ENCODE results near the gene RNF227. TPM values are rescaled to one million over a fixed set of nuclear protein-coding genes. Genes with fewer than 3 reads are reported as not detected.

RNF227 gene
- total and polyA plus RNA-seq, 4 donors = 0.17 to 1.4 (median 0.32) TPM

DNA sequence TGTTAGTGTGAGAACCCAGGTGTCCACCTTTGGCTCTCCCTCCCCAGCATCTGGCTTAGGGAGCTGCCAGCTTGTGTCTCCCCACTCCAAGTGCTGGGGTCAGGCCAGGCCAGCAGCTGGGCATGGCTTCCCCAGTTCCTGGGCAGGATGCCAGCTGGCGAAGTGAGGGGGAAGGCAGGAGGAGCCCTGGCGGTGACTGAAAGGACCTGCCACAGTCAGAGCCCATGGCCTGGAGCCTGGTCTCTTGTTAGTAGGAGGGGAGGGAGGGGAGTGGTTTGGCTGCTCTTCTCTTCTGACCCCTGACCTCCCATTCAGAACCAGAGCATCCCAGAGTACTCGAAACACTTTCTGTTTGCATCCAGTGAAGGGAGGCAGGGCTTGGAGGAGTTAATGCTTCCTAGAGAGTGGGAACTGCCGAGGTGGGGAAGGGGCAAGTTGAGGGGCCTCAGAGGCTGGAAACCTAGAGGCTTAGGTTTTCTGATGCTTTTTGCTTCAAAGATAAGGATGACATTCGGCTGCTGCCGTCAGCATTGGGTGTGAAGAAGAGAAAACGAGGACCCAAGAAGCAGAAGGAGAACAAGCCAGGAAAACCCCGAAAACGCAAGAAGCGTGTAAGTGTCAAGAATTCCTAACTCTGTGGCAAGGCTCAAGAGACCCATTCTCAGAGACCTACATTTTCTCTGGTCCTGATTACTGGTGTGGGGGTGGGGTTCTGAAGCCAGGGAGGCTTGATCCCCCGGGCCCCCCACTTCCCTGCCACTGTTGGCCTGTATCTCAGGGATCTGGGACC, 26.7 kb downstream of the RNF227 start:
- Histone ChIP-seq H3K4me3 (ENCODE audit: low read depth in 1 of 3, low read length in 3 of 3) (peak overlapping the region in 1 of 3 donors; percentile 44), H3K36me3 (ENCODE audit: control insufficient read depth in 4 of 4, insufficient read depth in 3 of 4, low read depth in 1 of 4, low read length in 3 of 4) (peaks cover 0 to 6% (median 0%) of the 10 kb centered on the region in 4 donors), H3K4me1 (ENCODE audit: control insufficient read depth in 4 of 4, insufficient read depth in 4 of 4, low read length in 3 of 4) (peaks cover 9 to 46% (median 42%) of the 10 kb centered on the region in 4 donors), H3K27me3 (ENCODE audit: control insufficient read depth in 4 of 4, insufficient read depth in 4 of 4, low read length in 3 of 4) (no peaks in the 10 kb centered on the region), H3K9me3 (ENCODE audit: control insufficient read depth in 4 of 4, low read length in 3 of 4) (no peaks in the 10 kb centered on the region), H3K27ac (ENCODE audit: low read depth in 1 of 2, low read length in 2 of 2) (peak overlapping the region; percentile 72 to 89), H3K9ac (ENCODE audit: low read depth in 1 of 2, low read length in 2 of 2) (no peak overlapping the region)
- DNase-seq (ENCODE audit: low spot score) = peak; percentile 67
- TF ChIP-seq, protein P1, sequence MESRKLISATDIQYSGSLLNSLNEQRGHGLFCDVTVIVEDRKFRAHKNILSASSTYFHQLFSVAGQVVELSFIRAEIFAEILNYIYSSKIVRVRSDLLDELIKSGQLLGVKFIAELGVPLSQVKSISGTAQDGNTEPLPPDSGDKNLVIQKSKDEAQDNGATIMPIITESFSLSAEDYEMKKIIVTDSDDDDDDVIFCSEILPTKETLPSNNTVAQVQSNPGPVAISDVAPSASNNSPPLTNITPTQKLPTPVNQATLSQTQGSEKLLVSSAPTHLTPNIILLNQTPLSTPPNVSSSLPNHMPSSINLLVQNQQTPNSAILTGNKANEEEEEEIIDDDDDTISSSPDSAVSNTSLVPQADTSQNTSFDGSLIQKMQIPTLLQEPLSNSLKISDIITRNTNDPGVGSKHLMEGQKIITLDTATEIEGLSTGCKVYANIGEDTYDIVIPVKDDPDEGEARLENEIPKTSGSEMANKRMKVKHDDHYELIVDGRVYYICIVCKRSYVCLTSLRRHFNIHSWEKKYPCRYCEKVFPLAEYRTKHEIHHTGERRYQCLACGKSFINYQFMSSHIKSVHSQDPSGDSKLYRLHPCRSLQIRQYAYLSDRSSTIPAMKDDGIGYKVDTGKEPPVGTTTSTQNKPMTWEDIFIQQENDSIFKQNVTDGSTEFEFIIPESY (IDR thresholded peaks at IDR 0.05) = peak; percentile 51
- peak in 1 of 2 donors; percentile 50 for TF ChIP-seq EGR1 (IDR thresholded peaks at IDR 0.05; ENCODE audit: low read depth in 2 of 2)
- TF ChIP-seq FOXA2 (IDR thresholded peaks at IDR 0.05) = no peak
- peak; percentile 57 for TF ChIP-seq YY1 (IDR thresholded peaks at IDR 0.05)
- TF ChIP-seq, protein P2, sequence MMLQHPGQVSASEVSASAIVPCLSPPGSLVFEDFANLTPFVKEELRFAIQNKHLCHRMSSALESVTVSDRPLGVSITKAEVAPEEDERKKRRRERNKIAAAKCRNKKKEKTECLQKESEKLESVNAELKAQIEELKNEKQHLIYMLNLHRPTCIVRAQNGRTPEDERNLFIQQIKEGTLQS (IDR thresholded peaks at IDR 0.05) = no peak
- TF ChIP-seq SP1 (IDR thresholded peaks at IDR 0.05) = peak; percentile 79
- TF ChIP-seq NR2F2 (IDR thresholded peaks at IDR 0.05) = peak; percentile 95
- no peak for TF ChIP-seq TAF1 (conservative IDR thresholded peaks at IDR 0.05)
- peak in 1 of 2 donors; percentile 36 for TF ChIP-seq JUND (IDR thresholded peaks at IDR 0.05)
- TF ChIP-seq, protein P3, sequence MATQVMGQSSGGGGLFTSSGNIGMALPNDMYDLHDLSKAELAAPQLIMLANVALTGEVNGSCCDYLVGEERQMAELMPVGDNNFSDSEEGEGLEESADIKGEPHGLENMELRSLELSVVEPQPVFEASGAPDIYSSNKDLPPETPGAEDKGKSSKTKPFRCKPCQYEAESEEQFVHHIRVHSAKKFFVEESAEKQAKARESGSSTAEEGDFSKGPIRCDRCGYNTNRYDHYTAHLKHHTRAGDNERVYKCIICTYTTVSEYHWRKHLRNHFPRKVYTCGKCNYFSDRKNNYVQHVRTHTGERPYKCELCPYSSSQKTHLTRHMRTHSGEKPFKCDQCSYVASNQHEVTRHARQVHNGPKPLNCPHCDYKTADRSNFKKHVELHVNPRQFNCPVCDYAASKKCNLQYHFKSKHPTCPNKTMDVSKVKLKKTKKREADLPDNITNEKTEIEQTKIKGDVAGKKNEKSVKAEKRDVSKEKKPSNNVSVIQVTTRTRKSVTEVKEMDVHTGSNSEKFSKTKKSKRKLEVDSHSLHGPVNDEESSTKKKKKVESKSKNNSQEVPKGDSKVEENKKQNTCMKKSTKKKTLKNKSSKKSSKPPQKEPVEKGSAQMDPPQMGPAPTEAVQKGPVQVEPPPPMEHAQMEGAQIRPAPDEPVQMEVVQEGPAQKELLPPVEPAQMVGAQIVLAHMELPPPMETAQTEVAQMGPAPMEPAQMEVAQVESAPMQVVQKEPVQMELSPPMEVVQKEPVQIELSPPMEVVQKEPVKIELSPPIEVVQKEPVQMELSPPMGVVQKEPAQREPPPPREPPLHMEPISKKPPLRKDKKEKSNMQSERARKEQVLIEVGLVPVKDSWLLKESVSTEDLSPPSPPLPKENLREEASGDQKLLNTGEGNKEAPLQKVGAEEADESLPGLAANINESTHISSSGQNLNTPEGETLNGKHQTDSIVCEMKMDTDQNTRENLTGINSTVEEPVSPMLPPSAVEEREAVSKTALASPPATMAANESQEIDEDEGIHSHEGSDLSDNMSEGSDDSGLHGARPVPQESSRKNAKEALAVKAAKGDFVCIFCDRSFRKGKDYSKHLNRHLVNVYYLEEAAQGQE (IDR thresholded peaks at IDR 0.05) = peak; percentile 39
- TF ChIP-seq, protein P4, sequence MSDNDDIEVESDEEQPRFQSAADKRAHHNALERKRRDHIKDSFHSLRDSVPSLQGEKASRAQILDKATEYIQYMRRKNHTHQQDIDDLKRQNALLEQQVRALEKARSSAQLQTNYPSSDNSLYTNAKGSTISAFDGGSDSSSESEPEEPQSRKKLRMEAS (IDR thresholded peaks at IDR 0.05) = no peak
- TF ChIP-seq FOXA1 (IDR thresholded peaks at IDR 0.05) = no peak
- TF ChIP-seq RAD21 (IDR thresholded peaks at IDR 0.05) = peak; percentile 49 to 68
- peak; percentile 94 to 95 for TF ChIP-seq RXRA (IDR thresholded peaks at IDR 0.05)
- TF ChIP-seq HNF4G (IDR thresholded peaks at IDR 0.05) = no peak
- TF ChIP-seq, protein P5, sequence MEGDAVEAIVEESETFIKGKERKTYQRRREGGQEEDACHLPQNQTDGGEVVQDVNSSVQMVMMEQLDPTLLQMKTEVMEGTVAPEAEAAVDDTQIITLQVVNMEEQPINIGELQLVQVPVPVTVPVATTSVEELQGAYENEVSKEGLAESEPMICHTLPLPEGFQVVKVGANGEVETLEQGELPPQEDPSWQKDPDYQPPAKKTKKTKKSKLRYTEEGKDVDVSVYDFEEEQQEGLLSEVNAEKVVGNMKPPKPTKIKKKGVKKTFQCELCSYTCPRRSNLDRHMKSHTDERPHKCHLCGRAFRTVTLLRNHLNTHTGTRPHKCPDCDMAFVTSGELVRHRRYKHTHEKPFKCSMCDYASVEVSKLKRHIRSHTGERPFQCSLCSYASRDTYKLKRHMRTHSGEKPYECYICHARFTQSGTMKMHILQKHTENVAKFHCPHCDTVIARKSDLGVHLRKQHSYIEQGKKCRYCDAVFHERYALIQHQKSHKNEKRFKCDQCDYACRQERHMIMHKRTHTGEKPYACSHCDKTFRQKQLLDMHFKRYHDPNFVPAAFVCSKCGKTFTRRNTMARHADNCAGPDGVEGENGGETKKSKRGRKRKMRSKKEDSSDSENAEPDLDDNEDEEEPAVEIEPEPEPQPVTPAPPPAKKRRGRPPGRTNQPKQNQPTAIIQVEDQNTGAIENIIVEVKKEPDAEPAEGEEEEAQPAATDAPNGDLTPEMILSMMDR (IDR thresholded peaks at IDR 0.05; ENCODE audit: low read depth, low read length, missing input control) = peak; percentile 61
- peak; percentile 54 to 65 for TF ChIP-seq HNF4A (conservative IDR thresholded peaks at IDR 0.05)
- TF ChIP-seq GABPA (IDR thresholded peaks at IDR 0.05 in 1 of 2, conservative IDR thresholded peaks at IDR 0.05 in 1 of 2) = no peak
- 36% methylated on average over 11 of the region's 11 CpGs for WGBS

All from liver (tissue), 9 donors.